GM18868 (cell line): ENCODE data around the gene SLC9A3.

Experiments used
- ATAC-seq: cut with Tn5 transposase; IDR thresholded peaks from one replicate; pipeline ENCODE4 v1.9.1; 2021; ENCODE audit warnings: mild to moderate bottlenecking, moderate library complexity; ENCODE audit not compliant: unreplicated experiment

SLC9A3 gene

GRCh38 chr5:433836-434235 is 90.4 kb downstream of the SLC9A3 start:
- ATAC-seq = no peak

- ATAC-seq = no peak
Measured at GRCh38 chr5:432928-433791, 91.1 kb downstream of the SLC9A3 start.

- ATAC-seq = no peak
Measured at GRCh38 chr5:432201-432927, 91.9 kb downstream of the SLC9A3 start.

GRCh38 chr5:431711-432050 is 92.6 kb downstream of the SLC9A3 start:
- ATAC-seq = no peak

GRCh38 chr5:431001-431710 is 93.1 kb downstream of the SLC9A3 start:
- ATAC-seq = peak; percentile 87

- no peak for ATAC-seq
Measured at GRCh38 chr5:430214-430925, 93.9 kb downstream of the SLC9A3 start.

- no peak for ATAC-seq
Measured at GRCh38 chr5:429453-430188, 94.6 kb downstream of the SLC9A3 start.

- ATAC-seq = no peak
Measured at GRCh38 chr5:428754-429452, 95.3 kb downstream of the SLC9A3 start.

- no peak for ATAC-seq
Measured at GRCh38 chr5:428219-428618, 96.0 kb downstream of the SLC9A3 start.

GRCh38 chr5:427415-428087 is 96.7 kb downstream of the SLC9A3 start:
- no peak for ATAC-seq

- no peak for ATAC-seq
Measured at GRCh38 chr5:426392-426976, 97.8 kb downstream of the SLC9A3 start.

- ATAC-seq = no peak
Measured at GRCh38 chr5:425714-426113, 98.5 kb downstream of the SLC9A3 start.

GRCh38 chr5:424301-425110 is 99.7 kb downstream of the SLC9A3 start:
- ATAC-seq = peak; percentile 91

GRCh38 chr5:423626-424261 is 100.5 kb downstream of the SLC9A3 start:
- no peak for ATAC-seq

- ATAC-seq = no peak
Measured at GRCh38 chr5:423233-423565, 101.0 kb downstream of the SLC9A3 start.

- ATAC-seq = no peak
Measured at GRCh38 chr5:422323-423232, 101.7 kb downstream of the SLC9A3 start.

- no peak for ATAC-seq
Measured at GRCh38 chr5:421901-422300, 102.3 kb downstream of the SLC9A3 start.
